Stimulated activated CD4-positive, alpha-beta T cell treated with anti-CD3 and anti-CD28 coated beads, Interleukin-15, amount 100 ng/mL, for 48 hours (primary cell): ENCODE data around the gene FBLL1.
"Not testable (repeated sequence)": the region's sequence is repeated elsewhere in the genome, so short reads cannot be mapped to it uniquely, and the experiment has no call there.

Experiments used
- DNase-seq, 2 donors: peaks; one replicate each; pipeline ENCODE4 v3.0.0-alpha.2; 2020; ENCODE audit warnings: low read depth in 2 of 2

The FBLL1 gene

DNA sequence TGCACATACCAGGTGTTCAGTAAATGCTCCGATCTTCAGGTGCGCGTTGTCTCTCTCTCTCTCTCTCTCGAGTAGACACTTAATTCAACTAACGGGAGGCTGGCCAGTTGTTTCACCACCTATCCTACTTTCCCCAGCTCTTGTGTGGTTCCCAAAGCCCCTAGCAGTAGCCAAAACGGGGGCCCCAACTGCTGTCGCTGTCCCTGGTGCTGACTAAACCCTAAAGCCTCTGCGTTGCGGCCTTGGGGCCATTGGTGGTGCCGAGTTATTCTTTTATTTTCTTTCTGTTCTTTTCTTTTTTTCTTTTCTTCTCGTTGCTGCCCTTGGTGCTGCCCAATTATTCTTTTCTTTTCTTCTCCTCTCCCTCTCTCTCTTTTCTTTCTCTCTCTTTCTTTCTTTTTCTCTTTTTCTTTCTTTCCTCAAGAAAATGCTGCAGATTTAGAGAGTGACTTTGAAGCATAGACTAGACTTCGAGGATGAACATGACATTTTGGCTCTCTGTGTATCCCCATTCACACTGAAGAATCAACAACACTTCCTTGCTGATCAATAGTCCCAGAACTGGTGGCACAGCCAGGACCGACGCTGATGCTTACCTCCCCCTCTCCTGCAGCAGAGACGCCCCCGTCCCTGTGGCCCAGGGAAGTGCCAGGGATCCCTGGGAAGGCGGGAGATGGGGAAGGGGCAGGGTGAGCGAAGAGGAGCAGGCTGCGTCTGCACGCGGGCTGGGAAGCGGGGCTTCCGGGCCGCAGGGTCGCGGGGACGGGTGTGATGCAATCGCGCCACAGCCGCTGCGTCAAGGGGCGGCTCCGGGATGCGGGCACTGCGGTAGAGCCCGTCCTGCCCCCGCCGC, at the start of gene FBLL1:
Gene FBLL1, plus strand, starts transcription at position 785 of the 853 bp plus-strand sequence. CDS start 200 bp downstream, outside the sequence.
- no peak for DNase-seq

DNA sequence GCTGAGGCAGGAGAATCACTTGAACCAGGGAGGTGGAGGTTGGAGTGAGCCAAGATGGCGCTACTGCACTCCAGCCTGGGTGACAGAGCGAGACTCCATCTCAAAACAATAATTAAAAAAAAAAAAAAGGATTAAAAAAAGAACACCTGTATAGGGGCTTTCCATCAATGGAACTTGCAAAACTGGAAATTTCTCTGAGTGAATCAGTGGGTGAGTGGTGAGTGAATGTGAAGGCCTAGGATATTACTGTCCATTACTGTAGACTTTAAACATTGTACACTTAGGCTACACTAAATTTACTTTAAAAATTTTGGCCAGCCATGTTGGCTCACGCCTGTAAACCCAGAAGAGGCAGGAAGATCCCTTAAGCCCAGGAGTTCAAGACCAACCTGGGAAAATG, 48.5 kb upstream of the FBLL1 start:
- no peak for DNase-seq

DNA sequence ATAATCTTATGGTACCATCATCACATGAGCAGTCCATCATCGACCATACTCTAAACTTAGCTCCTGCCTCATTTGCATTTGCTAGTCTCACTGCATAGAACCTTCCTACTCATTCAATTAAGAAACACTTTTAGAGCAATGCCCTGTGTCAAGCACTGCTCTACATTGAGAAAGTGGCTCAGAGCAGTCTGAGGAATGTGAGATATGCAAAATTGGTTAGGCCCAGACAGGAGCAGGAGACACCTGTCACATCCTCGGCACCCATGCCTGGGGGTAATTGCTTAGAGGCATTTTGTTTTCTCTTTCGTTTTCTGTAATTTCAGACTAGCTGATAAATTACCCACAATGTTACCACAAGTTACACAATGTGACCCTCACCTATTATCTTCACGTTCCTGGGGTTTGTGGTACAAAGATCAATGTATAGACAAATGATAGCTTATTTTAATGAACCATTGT, 47.7 kb upstream of the FBLL1 start:
- DNase-seq, result no peak

DNA sequence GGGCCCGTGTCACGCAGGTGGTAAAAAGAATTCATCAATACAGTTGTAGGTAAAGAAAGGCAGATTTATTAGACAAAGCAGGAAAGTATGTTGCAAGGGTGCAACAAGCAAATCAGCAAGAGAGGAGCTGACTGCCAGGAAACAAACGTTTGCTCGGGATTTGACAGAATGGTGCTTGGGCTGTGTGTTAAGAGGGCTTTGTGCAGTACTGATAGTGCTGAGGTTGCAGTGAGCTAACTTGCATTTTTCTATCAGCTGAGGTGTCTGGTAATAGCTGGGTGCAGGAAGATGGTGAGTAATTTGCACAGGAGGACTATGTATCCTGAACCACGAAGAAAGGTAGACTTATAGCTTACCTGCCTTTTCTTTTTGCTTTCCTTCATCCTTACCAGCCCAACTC, 46.7 kb upstream of the FBLL1 start:
- no peak for DNase-seq

DNA sequence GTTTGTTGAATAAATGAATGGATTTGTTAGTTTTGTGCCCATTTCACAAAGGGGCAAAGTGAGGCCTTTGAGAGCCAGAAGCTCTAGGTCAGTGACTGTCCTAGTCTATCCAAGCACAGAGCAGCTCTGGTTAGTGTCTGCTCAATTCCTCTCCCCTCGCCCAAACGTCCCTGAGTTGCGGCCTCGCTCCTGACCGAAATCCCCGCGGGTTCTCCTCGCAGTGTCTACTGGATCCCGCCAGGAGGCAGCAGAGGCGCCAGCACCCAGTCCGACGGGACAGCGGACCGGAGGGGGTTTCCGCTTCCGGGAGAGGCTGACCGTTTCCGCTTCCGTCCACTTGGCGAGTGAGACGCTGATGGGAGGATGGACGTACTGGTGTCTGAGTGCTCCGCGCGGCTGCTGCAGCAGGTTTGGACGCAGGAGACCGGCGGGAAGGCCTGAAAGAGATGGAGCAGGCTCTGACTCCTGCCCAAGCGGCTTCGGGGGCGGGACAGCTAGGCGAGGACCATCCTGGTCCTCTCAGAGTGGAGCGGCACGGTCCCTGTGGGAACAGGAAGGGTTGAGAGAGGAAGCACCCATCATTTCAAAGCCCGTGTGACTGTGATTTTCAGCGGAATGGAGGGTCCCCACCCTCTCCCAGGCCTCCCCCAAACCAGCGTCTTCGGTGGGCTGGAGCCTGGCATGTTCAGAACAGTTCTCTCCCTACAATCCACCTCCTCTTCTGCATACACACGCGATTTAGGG, 42.8 kb upstream of the FBLL1 start, which contains the start of gene RARS1:
Gene RARS1, plus strand, starts transcription at position 336 of the 744 bp plus-strand sequence. Its CDS starts 28 bp downstream, at position 364.
- peak; percentile 84 to 89 for DNase-seq

DNA sequence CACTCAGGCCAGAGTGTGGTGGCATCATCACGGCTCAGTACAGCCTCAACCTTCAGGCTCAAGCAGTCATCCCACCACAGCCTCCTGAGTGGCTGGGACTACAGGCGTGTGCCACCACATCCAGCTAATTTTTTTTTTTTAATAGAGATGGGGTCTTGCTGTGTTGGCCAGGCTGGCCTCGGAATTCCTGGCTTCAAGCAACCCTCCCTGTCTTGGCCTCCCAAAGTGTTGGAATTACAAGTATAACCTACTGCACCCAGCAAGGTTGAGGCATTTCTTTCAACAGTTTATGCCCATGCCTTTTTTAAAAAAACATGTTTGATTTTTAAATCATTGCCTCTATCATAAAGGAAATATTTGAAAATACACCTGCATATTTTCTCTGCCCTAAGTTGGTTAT, 40.0 kb upstream of the FBLL1 start:
- no peak for DNase-seq

DNA sequence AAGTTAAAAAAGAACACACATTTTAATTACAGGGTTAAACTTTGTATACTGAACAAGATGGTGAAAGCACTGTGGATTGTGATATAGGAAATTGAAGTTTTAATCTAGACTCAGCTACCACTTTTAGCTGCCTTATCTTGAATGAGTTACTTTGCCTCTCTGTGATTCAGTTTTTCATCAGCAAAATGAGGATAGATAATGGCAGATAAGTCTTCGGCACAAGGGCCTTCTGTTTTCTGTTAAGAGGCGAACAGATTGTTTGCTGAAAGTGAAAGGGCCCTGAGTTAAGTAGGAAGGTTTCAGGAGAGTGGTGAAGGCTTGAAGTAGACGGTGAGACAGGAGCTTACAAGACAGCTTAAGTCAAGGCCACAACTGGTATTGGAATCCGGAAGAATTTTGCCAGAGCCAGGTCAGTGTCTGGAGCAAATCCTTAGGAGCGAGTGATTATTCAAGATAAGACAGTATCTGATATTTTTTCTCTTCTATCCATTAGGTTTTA, 35.0 kb upstream of the FBLL1 start:
- no peak for DNase-seq

DNA sequence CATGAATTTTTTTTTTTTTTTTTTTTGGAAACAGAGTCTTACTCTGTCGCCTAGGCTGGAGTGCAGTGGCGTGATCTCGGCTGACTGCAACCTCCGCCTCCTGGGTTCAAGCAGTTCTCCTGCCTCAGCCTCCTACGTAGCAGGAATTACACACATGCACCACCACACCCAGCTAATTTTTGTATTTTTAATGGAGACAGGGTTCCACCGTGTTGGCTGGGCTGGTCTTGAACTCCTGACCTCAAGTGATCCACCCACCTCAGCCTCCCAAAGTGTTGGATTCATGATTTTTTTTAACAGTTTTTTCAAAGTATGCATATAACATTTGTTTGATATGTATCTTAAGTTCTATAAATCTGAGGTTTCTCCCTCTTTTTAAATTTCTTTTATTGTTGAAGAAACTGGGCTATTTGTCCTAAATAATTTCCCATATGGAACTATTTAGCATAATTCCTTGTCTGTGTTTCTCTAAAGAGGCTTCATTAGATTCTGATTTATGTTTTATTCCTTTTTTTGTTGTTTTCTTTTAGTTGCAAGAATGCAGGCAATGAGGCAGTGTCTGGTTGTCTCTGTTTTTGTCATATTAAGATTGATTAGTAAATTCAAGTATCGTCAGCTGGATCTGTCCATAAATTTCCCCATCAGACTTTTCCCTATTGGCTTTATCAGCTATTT, 26.4 kb upstream of the FBLL1 start:
- DNase-seq, result no peak

DNA sequence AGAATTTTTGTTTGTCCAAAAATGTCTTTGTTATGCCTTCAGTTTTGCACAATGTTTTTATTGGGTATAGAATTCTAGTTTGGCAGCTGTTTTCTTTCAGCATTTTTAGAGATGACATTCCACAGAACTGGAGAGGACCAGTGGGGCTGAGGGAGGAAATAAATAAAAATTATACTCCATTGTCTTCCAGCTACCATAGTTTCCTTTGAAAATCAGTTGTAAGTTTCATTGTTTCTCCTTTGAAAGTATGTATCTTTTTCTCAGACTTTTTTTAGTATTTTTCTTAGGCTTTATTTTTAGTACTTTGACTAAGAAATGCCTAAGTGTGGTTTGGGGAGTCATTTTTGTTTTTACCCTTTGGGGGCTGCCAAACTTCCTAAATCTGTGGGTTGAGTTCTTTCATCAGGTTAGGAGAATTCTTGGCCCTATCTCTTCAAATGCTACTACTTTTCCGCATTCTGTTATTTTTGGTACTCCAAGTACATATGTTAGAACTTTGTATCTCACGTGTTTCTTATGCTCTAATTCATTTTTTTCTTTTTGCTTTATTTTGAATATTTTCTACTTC, 15.2 kb upstream of the FBLL1 start:
- no peak for DNase-seq

DNA sequence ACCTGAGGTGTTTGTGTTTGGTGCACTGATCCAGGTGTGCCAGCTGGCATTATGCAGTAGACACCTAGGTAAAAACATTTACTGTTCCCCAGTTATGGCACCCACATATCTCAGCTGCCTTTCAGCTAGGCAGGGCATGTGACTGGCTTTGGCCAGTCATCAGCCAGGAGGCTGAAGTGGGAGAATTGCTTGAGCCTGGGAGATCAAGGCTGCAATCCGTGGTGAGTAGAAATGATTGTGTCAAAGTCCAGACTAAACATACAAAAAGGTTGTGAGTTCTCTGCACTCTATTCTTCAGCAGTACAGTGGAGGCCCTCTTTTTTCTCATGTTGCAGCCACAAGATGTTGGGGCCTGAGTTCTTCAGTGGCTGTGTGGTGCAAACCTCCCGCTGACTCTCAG, 3.2 kb upstream of the FBLL1 start:
- no peak for DNase-seq

DNA sequence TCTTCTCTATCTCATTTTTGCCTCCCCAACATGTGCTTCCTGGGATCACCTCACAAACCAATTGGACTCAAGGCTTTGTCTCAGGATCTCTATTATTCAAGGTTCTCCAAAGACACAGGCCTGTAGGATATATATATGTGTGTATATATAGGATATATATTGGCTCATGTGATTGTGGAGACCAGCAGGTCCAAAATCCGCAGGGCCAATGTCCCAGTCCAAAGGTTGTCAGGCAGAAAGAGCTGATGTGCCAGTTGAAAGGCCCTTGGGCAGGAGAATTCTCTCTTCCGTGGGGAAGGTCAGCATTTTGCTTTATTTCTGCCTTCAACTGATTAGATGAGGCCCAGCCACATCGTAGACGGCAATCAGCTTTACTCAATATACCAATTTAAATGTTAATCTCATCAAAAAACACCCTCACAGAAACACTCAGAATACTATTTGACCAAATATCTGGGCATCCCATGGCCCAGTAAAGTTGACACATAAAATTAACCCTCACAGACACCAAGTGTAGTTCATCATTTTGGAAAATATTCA, 1.3 kb upstream of the FBLL1 start:
- no peak for DNase-seq

DNA sequence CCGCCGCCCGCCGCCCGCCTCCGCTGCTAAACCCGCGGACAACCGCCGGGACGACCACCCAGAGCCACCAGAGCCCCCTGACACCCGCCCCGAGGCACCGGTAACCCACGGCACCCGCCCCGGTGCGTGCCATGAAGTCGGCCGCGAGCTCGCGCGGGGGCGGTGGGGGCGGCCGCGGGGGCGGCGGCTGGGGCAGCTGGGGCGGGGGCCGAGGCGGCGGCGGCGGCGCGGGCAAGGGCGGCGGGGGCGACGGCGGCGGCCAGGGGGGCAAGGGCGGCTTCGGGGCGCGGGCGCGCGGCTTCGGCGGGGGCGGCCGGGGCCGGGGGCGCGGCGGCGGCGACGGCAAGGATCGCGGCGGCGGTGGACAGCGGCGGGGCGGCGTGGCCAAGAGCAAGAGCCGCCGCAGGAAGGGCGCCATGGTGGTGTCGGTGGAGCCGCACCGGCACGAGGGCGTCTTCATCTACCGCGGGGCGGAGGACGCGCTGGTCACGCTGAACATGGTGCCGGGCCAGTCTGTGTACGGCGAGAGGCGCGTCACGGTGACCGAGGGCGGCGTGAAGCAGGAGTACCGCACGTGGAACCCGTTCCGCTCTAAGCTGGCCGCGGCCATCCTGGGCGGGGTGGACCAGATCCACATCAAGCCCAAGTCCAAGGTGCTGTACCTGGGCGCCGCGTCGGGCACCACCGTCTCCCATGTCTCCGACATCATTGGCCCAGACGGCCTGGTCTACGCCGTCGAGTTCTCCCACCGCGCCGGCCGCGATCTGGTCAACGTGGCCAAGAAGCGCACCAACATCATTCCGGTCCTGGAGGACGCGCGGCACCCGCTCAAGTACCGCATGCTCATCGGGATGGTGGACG, 499 bp downstream of the FBLL1 start:
- no peak for DNase-seq

DNA sequence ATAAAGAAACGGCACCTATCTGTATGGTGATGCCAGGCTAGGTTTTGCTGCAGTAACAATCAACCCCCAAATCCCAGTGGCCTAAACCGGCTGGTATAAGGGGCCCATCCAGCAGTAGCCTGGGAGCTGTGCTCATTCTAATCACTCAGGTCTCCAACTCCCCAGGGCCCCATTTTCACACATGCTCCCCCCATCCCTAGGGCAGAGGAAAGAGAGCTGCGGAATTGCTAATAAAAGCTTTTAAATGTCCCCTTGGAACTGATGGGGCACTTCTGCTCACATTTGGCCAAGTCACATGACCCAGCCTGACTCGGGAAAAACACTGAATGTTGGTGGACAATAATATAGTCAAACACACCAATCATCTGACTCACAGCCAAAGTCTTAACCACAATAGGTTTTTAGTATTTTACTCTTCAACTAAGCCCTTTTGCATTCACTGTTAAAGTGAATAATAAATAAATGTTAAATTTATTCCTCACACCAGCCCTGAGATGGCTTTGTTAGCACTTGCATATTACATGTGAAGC, 1.6 kb downstream of the FBLL1 start:
- DNase-seq, result no peak

DNA sequence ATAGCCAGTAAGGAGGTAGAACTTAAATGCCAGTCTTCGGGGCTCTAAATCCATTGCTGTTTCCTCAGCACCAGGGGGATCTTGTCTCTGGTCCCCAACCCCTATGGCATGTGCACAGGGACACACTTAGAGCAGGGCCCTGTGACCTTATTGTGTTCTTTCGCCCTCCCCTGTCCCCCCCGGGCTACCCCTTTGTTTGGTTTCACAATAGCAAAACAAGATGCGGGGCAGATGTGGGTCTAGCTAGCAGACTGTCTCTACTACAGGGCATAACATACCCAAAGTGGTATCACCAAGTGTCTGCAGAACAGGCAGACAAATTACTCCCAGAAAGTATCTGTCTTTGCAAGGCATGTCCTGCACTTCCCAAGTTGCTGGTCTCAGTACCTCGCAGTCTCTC, 2.1 kb downstream of the FBLL1 start:
- no peak for DNase-seq

DNA sequence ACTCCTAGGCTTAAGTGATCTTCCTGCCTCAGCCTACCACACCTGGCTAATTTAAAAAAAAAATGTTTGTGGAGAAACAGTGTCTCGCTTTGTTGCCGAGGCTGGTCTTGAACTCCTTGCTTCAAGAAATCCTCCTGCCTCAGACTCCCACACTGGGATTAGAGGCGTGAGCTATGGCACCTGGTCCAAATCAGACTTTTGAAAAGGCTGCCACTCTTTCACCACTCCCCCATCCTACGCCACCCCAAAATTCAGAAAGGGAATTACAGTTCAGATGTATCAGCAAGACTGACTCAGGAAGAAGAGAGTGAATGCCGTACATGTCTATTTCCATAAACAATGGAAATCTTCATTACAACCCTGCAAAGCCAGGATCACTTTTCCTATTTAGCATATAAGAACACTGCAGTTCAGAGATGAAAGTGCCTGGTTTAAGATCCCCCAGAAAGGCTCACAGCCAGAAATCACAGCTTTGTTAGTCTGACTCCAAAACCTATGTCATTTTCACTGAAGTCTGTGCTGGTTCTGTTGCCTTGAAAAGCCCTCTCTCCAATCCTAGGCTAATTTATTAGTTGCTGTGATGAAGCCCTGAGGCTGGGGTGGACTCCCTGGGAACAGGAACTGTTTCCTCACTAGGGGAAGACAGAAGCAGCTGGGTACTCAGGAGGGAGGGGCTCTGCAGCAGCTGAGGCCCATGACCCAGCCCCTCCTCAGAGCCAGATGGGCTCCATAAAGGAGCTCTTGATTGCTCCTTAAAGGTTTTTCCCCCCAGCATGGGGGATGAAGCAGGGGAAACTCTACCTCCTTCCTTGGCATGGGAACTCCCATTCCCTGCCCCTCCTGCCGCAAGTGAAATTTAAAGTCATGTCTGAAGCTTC, 3.1 kb downstream of the FBLL1 start:
- no peak for DNase-seq

DNA sequence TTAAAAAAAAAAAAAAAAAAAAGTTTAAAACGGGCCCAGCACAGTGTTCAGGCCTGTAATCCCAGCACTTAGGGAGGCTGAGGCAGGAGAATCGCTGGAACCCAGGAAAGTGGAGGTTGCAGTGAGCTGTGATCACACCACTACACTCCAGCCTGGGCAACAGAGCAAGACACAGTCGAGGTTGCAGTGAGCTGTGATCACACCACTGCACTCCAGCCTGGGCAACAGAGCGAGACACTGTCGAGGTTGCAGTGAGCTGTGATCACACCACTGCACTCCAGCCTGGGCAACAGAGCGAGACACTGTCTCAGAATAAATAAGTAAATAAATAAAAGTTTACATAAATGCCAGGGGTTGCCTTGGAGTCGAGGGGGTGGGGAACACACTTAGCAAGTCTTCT, 5.2 kb downstream of the FBLL1 start:
- not testable (repeated sequence) for DNase-seq

DNA sequence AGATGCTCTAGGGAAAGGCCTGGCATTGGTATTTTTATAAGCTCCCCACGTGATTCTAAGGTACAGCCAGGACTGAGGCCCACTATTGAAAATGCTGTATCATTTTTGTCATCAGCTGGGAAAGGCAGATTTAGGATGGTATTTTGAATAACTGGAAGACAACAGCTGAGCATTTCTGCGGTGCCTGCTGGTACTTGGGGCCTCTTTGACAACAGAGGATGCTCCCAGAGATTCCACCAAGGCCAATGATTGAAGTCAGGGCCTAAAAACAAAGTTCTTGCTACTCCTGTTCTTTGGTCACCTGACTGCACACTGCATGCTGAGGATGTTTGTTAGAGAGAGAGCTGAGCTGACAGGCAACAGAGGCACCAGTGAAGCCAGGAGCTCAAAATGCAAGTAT, 8.1 kb downstream of the FBLL1 start:
- DNase-seq, result no peak

DNA sequence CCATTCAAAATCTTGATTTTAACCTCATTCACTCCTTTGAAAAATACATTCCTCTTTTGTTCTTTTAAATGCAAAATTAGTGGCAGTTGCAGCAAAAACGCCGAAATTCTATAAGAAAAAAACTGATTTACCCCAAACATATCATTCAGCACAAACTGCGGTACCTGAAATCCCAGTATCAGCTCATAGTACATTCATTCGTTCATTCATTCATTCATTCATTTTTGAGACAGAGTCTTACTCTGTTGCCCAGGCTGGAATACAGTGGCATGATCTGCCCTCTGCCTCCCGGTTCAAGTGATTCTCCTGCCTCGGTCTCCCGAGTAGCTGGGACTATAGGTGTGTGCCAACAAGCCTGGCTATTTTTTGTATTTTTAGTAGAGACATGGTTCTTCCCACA, 20.4 kb downstream of the FBLL1 start:
- no peak for DNase-seq

DNA sequence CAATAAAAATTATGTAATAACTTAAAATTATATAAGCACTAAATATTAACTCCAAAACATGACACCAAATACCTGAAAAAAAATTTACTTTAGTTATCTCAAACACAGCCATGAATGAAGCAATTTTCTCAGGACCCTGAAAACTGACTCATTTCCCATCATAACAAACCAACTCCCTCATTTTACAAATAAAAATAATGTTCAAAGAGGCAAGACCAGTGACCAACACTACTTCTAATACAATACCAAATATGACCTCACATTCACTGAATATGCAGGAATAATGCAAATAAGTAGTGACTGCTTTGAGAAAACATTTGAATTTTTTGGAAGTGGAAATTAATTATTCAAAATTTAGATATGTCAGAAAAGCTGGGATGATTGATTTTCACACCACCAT, 21.6 kb downstream of the FBLL1 start:
- DNase-seq, result no peak
